Lower lobe of right lung (tissue), 2 donors: ENCODE measurements around the gene SLFN5. TPM values are rescaled to one million over a fixed set of nuclear protein-coding genes. Genes with fewer than 3 reads are reported as not detected.
"Not testable (repeated sequence)": the region's sequence is repeated elsewhere in the genome, so short reads cannot be mapped to it uniquely, and the experiment has no call there.

ENCODE experiments used
- ATAC-seq, 2 donors: fragments of 200-7000 bp; cut with Tn5 transposase; one replicate each; pipeline ENCODE4 v1.9.1; 2020 to 2022; ENCODE audit warnings: mild to moderate bottlenecking in 2 of 2, moderate library complexity in 2 of 2
- DNase-seq: peaks from one replicate; pipeline ENCODE4 v3.0.0-alpha.2; 2020
- H3K27ac ChIP-seq: fragments of 200-600 bp; one replicate; pipeline ENCODE4 v1.8.0; 2022
- H3K27me3 ChIP-seq: fragments of 200-600 bp; one replicate; pipeline ENCODE4 v1.8.0; 2022; ENCODE audit warnings: low read depth
- H3K36me3 ChIP-seq: fragments of 200-600 bp; one replicate; pipeline ENCODE4 v1.8.0; 2022; ENCODE audit warnings: mild to moderate bottlenecking
- H3K4me1 ChIP-seq: fragments of 200-600 bp; one replicate; pipeline ENCODE4 v1.8.0; 2022
- H3K4me3 ChIP-seq: fragments of 200-600 bp; one replicate; pipeline ENCODE4 v1.8.0; 2022; ENCODE audit warnings: mild to moderate bottlenecking
- H3K9me3 ChIP-seq: fragments of 200-600 bp; one replicate; pipeline ENCODE4 v1.8.0; 2022
- intact Hi-C: fragments of 100-400 bp; cut with DNase I; formaldehyde crosslinking; loops from one replicate; pipeline ENCODE4 v1.11.0; 2022
- total RNA-seq: library from RNA; stranded (reverse); fragmentation: NEBNext Ultra II Directional; extraction: Animal tissue kit (Norgen Biotek cat#: 25700); gene quantifications from one replicate; pipeline ENCODE4 v1.2.1, GENCODE V29; 2021
- TF ChIP-seq, protein P1 (sequence below): fragments of 200-600 bp; IDR thresholded peaks from one replicate; pipeline ENCODE4 v1.8.0; 2022; ENCODE audit warnings: antibody characterized with exemption, mild to moderate bottlenecking
- donor health status: DM: no; HTN: yes; CAD: no; lungs with severe emphysema.

Gene SLFN5
- total RNA-seq, 1 donor from 2014 or later = 47.6 TPM

DNA sequence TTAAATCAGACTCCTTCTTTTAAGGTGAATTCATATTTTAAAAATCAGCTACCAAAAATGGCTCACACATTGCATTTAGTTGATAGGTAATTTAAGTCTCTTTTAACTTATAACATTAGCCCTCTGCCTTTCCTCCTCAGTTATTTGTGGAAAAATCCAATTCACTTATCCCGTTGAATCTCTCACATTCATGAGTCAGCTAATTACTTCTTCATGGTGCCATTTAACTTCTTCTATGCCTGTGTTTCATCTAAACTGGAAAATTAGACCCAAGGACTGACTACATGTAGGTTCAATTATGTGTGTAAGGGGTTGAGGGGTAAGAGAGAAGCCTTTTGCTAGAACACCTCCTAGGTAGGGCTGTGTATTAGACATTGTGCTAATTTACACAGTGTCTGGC, 18.4 kb upstream of the SLFN5 start:
- Histone ChIP-seq H3K9me3 (no peaks in the 10 kb centered on the region), H3K4me3 (no peak overlapping the region), H3K27ac (no peak overlapping the region), H3K27me3 (no peaks in the 10 kb centered on the region), H3K4me1 (peaks cover 5% of the 10 kb centered on the region), H3K36me3 (no peaks in the 10 kb centered on the region)
- ATAC-seq (no peak), DNase-seq (no peak)
- TF ChIP-seq, protein P1, sequence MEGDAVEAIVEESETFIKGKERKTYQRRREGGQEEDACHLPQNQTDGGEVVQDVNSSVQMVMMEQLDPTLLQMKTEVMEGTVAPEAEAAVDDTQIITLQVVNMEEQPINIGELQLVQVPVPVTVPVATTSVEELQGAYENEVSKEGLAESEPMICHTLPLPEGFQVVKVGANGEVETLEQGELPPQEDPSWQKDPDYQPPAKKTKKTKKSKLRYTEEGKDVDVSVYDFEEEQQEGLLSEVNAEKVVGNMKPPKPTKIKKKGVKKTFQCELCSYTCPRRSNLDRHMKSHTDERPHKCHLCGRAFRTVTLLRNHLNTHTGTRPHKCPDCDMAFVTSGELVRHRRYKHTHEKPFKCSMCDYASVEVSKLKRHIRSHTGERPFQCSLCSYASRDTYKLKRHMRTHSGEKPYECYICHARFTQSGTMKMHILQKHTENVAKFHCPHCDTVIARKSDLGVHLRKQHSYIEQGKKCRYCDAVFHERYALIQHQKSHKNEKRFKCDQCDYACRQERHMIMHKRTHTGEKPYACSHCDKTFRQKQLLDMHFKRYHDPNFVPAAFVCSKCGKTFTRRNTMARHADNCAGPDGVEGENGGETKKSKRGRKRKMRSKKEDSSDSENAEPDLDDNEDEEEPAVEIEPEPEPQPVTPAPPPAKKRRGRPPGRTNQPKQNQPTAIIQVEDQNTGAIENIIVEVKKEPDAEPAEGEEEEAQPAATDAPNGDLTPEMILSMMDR = no peak
- intact Hi-C loops = no loop called here

GRCh38 chr17:35227546-35227945, 15.3 kb upstream of the SLFN5 start:
- Histone ChIP-seq H3K27me3 (no peaks in the 10 kb centered on the region), H3K27ac (no peak overlapping the region), H3K9me3 (no peaks in the 10 kb centered on the region), H3K36me3 (no peaks in the 10 kb centered on the region), H3K4me3 (no peak overlapping the region), H3K4me1 (no peaks in the 10 kb centered on the region)
- TF ChIP-seq, protein P1 = no peak
- intact Hi-C loops = no loop called here
- DNase-seq = no peak
- no peak for ATAC-seq

GRCh38 chr17:35229638-35230037, 13.2 kb upstream of the SLFN5 start:
- no peaks in the 10 kb centered on the region for H3K9me3 ChIP-seq
- H3K27ac ChIP-seq = no peak overlapping the region
- no peak for DNase-seq
- ATAC-seq = no peak
- H3K27me3 ChIP-seq = no peaks in the 10 kb centered on the region
- H3K36me3 ChIP-seq = no peaks in the 10 kb centered on the region
- H3K4me3 ChIP-seq = no peak overlapping the region
- no peaks in the 10 kb centered on the region for H3K4me1 ChIP-seq
- intact Hi-C loops = no loop called here
- TF ChIP-seq, protein P1 = no peak

- H3K27ac ChIP-seq, H3K27me3 ChIP-seq, H3K4me1 ChIP-seq, H3K9me3 ChIP-seq, intact Hi-C loops, ATAC-seq, DNase-seq, H3K36me3 ChIP-seq, H3K4me3 ChIP-seq: not testable (repeated sequence)
Measured at GRCh38 chr17:35234315-35234714, 8.6 kb upstream of the SLFN5 start.

GRCh38 chr17:35235289-35235688, 7.6 kb upstream of the SLFN5 start:
- no peak overlapping the region for H3K4me3 ChIP-seq
- ATAC-seq (no peak), DNase-seq (no peak)
- intact Hi-C loops = no loop called here
- TF ChIP-seq, protein P1 = no peak
- no peaks in the 10 kb centered on the region for H3K9me3 ChIP-seq
- no peaks in the 10 kb centered on the region for H3K27me3 ChIP-seq
- no peaks in the 10 kb centered on the region for H3K36me3 ChIP-seq
- H3K27ac ChIP-seq = no peak overlapping the region
- H3K4me1 ChIP-seq = no peaks in the 10 kb centered on the region

DNA sequence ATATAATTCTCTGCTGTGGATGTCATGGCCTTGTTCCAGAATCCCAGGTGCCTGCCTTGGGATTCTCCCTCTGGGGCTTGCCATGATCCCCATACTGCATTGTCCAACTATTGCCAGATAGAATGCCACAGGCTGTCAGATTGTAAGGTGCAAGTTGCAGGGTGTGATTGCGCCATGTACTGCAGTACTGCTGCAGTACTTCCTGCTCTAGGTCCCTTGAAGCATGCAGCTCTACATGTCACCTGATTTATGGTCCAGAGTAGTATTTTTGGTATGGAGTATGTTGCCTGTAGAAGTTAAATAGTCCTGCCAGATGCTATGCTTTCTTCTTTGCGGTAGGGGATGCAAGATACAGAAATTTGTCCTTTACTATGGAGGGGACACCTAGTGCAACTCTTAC, 7.0 kb upstream of the SLFN5 start:
- Histone ChIP-seq H3K4me3 (no peak overlapping the region), H3K27me3 (no peaks in the 10 kb centered on the region), H3K9me3 (no peaks in the 10 kb centered on the region), H3K27ac (no peak overlapping the region), H3K36me3 (no peaks in the 10 kb centered on the region), H3K4me1 (peaks cover 1% of the 10 kb centered on the region)
- intact Hi-C loops = no loop called here
- DNase-seq (no peak), ATAC-seq (no peak)
- TF ChIP-seq, protein P1 = no peak
